ENCODE measurements around the gene TAB2. TPM values are rescaled to one million over a fixed set of nuclear protein-coding genes. Genes with fewer than 3 reads are reported as not detected.

TAB2 gene
- total RNA-seq, 1 experiment from 2014 or later, result 56.7 TPM

DNA sequence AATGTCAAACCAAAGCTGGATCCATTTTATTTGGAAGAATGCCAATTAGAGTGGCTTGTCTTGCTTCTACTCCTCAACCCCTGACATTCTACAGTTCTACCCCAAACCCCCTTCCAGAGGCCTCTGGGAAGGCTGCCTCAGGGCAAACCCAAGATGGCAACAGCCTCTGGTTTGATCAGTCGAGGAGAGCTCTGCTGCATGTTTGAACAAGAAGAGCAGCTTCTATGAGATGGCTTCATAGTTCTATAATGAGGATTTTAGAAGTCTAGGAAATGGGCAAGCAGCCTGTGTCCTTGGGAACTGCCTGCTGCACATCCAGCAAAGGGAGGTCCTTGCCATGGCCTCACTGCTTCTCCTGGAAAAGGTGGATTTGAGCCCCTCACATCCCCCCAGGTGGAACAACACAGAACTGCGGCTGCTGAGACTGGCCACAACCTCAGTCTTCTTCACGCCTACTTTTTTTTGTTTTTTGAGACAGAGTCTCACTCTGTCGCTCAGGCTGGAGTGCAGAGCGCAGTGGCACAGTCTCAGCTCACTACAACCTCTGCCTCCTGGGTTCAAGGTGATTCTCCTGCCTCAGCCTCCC is 129.4 kb downstream of the TAB2 start:
- TF ChIP-seq RAD21 (IDR thresholded peaks at IDR 0.05; ENCODE audit: low read depth), result no peak
- TF ChIP-seq, protein P1, sequence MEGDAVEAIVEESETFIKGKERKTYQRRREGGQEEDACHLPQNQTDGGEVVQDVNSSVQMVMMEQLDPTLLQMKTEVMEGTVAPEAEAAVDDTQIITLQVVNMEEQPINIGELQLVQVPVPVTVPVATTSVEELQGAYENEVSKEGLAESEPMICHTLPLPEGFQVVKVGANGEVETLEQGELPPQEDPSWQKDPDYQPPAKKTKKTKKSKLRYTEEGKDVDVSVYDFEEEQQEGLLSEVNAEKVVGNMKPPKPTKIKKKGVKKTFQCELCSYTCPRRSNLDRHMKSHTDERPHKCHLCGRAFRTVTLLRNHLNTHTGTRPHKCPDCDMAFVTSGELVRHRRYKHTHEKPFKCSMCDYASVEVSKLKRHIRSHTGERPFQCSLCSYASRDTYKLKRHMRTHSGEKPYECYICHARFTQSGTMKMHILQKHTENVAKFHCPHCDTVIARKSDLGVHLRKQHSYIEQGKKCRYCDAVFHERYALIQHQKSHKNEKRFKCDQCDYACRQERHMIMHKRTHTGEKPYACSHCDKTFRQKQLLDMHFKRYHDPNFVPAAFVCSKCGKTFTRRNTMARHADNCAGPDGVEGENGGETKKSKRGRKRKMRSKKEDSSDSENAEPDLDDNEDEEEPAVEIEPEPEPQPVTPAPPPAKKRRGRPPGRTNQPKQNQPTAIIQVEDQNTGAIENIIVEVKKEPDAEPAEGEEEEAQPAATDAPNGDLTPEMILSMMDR (IDR thresholded peaks at IDR 0.05 in 2 of 3, conservative IDR thresholded peaks at IDR 0.05 in 1 of 3; ENCODE audit: borderline replicate concordance in 1 of 3, insufficient read depth in 1 of 3, low read depth in 2 of 3, low read length in 2 of 3), result peak in 1 of 3 experiments; percentile 22; a peak in 2 of 6 replicates
- no TSS peak for BruUV-seq (replicated peaks)
- ATAC-seq, result peak; percentile 61; the same call in 1 of the 2 replicates
- no peaks in the 10 kb centered on the region for H3K79me2 ChIP-seq (ENCODE audit: insufficient read depth, low read length)
- H3K9me2 ChIP-seq (ENCODE audit: insufficient read depth), result no peaks in the 10 kb centered on the region
- DNase-seq (ENCODE audit: low read depth, low spot score), result no peak
- ChIA-PET RAD21 (ENCODE audit: low non-redundant PET in 1 of 2, low total read pairs in 2 of 2, uncharacterized antibody in 2 of 2, unreplicated experiment in 2 of 2) (no interaction called here), CTCF (no interaction called here), POLR2A (no interaction called here)
- no peak overlapping the region for H3K4me2 ChIP-seq (ENCODE audit: low read length)
- no peaks in the 10 kb centered on the region for H4K20me1 ChIP-seq (ENCODE audit: insufficient read depth)
- no peaks in the 10 kb centered on the region for H3K4me1 ChIP-seq (ENCODE audit: control insufficient read depth in 1 of 2, insufficient read depth in 2 of 2, low read length in 2 of 2)
- no peak overlapping the region for H2AFZ ChIP-seq (ENCODE audit: low read depth, low read length, poor library complexity, severe bottlenecking)
- intact Hi-C loops (cut with micrococcal nuclease), result no loop called here
- no peaks in the 10 kb centered on the region for H3K9me3 ChIP-seq (ENCODE audit: control insufficient read depth in 1 of 2, insufficient read depth in 1 of 2, low read depth in 1 of 2, low read length in 2 of 2)
- H3K9ac ChIP-seq (ENCODE audit: low read length), result no peak overlapping the region
- no peaks in the 10 kb centered on the region for H3K27me3 ChIP-seq (ENCODE audit: insufficient read depth, low read length)
- H3K4me3 ChIP-seq (replicated peaks in 1 of 2; ENCODE audit: low read depth in 1 of 2, low read length in 2 of 2), result no peak overlapping the region
- H3K36me3 ChIP-seq (ENCODE audit: control insufficient read depth in 1 of 2, insufficient read depth in 2 of 2, low read length in 2 of 2), result no peaks in the 10 kb centered on the region
- no peak overlapping the region for H3K27ac ChIP-seq (ENCODE audit: low read depth, low read length)

DNA sequence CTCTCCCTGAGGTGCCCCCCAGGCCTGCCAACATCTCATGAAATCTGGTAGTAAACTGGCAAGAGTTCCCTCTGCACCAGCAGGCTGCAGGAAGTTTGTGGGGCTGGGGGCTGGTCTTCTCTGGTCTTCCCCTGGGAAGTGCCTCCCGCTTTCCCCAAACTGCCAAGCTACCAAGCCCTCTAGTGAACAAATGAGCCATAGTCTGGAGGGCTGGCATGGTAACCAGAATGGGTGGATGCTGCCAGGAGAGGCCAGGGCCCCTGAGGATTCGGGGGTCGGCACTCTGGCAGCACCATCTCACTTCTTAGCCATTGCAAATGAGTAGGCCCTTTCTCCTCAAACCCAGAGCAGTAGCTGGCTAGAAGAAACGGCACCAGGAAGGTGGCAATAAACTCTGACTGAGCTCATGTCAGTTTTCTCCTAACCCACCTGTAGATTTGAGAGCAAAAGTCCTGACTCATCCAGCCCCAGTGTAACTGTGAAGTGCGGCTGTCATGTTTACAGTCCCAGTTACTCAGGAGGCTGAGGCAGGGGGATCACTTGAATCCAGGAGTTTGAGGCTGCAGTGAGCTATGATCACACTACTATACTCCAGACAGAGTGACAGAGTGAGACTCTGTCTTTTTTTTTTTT is 131.4 kb downstream of the TAB2 start:
- no TSS peak for BruUV-seq (replicated peaks)
- H3K9me2 ChIP-seq (ENCODE audit: insufficient read depth), result no peaks in the 10 kb centered on the region

More for the DNA sequence above, 131.4 kb downstream of the TAB2 start:
- H3K9ac ChIP-seq (ENCODE audit: low read length), result no peak overlapping the region
- ChIA-PET CTCF (no interaction called here), POLR2A (no interaction called here), RAD21 (ENCODE audit: low non-redundant PET in 1 of 2, low total read pairs in 2 of 2, uncharacterized antibody in 2 of 2, unreplicated experiment in 2 of 2) (no interaction called here)
- DNase-seq (ENCODE audit: low read depth, low spot score), result no peak
- H3K36me3 ChIP-seq (ENCODE audit: control insufficient read depth in 1 of 2, insufficient read depth in 2 of 2, low read length in 2 of 2), result no peaks in the 10 kb centered on the region
- no peak overlapping the region for H3K4me3 ChIP-seq (replicated peaks in 1 of 2; ENCODE audit: low read depth in 1 of 2, low read length in 2 of 2)
- TF ChIP-seq, protein P2, sequence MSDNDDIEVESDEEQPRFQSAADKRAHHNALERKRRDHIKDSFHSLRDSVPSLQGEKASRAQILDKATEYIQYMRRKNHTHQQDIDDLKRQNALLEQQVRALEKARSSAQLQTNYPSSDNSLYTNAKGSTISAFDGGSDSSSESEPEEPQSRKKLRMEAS (IDR thresholded peaks at IDR 0.05), result no peak
- TF ChIP-seq, protein P1 (IDR thresholded peaks at IDR 0.05 in 2 of 3, conservative IDR thresholded peaks at IDR 0.05 in 1 of 3; ENCODE audit: borderline replicate concordance in 1 of 3, insufficient read depth in 1 of 3, low read depth in 2 of 3, low read length in 2 of 3), result no peak
- no peak for TF ChIP-seq RAD21 (IDR thresholded peaks at IDR 0.05; ENCODE audit: low read depth)
- TF ChIP-seq EGR1 (IDR thresholded peaks at IDR 0.05; ENCODE audit: low read depth), result no peak
- TF ChIP-seq POLR2AphosphoS5 (IDR thresholded peaks at IDR 0.05; ENCODE audit: low read depth, low read length), result no peak
- no peak for TF ChIP-seq EZH2 (IDR thresholded peaks at IDR 0.05)
- no peak for TF ChIP-seq CEBPB (IDR thresholded peaks at IDR 0.05; ENCODE audit: low read depth)
- TF ChIP-seq ZFX (IDR thresholded peaks at IDR 0.05), result no peak
- TF ChIP-seq TCF7L2 (IDR thresholded peaks at IDR 0.05; ENCODE audit: borderline replicate concordance, extremely low read depth, insufficient read depth, insufficient read length), result no peak
- no peak for TF ChIP-seq JUND (IDR thresholded peaks at IDR 0.05)
- H3K4me1 ChIP-seq (ENCODE audit: control insufficient read depth in 1 of 2, insufficient read depth in 2 of 2, low read length in 2 of 2), result peaks cover 2% of the 10 kb centered on the region in 2 experiments; a peak in 3 of 4 replicates
- H2AFZ ChIP-seq (ENCODE audit: low read depth, low read length, poor library complexity, severe bottlenecking), result no peak overlapping the region
- no peak for ATAC-seq
- no peaks in the 10 kb centered on the region for H3K27me3 ChIP-seq (ENCODE audit: insufficient read depth, low read length)
- H3K27ac ChIP-seq (ENCODE audit: low read depth, low read length), result no peak overlapping the region
- no peaks in the 10 kb centered on the region for H4K20me1 ChIP-seq (ENCODE audit: insufficient read depth)
- H3K9me3 ChIP-seq (ENCODE audit: control insufficient read depth in 1 of 2, insufficient read depth in 1 of 2, low read depth in 1 of 2, low read length in 2 of 2), result no peaks in the 10 kb centered on the region
- no peaks in the 10 kb centered on the region for H3K79me2 ChIP-seq (ENCODE audit: insufficient read depth, low read length)
- intact Hi-C loops (cut with micrococcal nuclease), result no loop called here
- no peak overlapping the region for H3K4me2 ChIP-seq (ENCODE audit: low read length)

All from HCT116 (cell line).